Ramos (cell line): ENCODE data around the gene RCCD1.
"Not testable (repeated sequence)": the region's sequence is repeated elsewhere in the genome, so short reads cannot be mapped to it uniquely, and the experiment has no call there.

ENCODE experiments used
- in situ Hi-C: fragments of 300-500 bp; cut with MboI; formaldehyde crosslinking; loops from one replicate; pipeline ENCODE4 v1.14.3; 2022; ENCODE audit warnings: low sequenced_read_pairs; ENCODE audit not compliant: unreplicated experiment

Gene RCCD1

GRCh38 chr15:90954712-90955623 is at the start of gene RCCD1:
Gene RCCD1, plus strand, starts transcription at chr15:90954884. Its CDS starts 1,851 bp downstream, at chr15:90956735.
- in situ Hi-C loops = no loop called here

- in situ Hi-C loops = no loop called here
These were observed 49.1 kb upstream of the RCCD1 start for GRCh38 chr15:90905306-90906180.

GRCh38 chr15:90906181-90906849 is 48.4 kb upstream of the RCCD1 start:
- in situ Hi-C loops = no loop called here

GRCh38 chr15:90907051-90907660 is 47.5 kb upstream of the RCCD1 start:
- in situ Hi-C loops = no loop called here

GRCh38 chr15:90907838-90908507 is 46.7 kb upstream of the RCCD1 start:
- in situ Hi-C loops = no loop called here

GRCh38 chr15:90909449-90909848 is 45.2 kb upstream of the RCCD1 start:
- in situ Hi-C loops = not testable (repeated sequence)

- in situ Hi-C loops = no loop called here
These were observed 44.7 kb upstream of the RCCD1 start for GRCh38 chr15:90909976-90910375.

GRCh38 chr15:90910441-90911301 is 44.0 kb upstream of the RCCD1 start:
- in situ Hi-C loops = no loop called here

- in situ Hi-C loops = no loop called here
These were observed 43.4 kb upstream of the RCCD1 start for GRCh38 chr15:90911302-90911623.

GRCh38 chr15:90911906-90912769 is 42.5 kb upstream of the RCCD1 start:
- in situ Hi-C loops = no loop called here

GRCh38 chr15:90912770-90913075 is 42.0 kb upstream of the RCCD1 start:
- in situ Hi-C loops = no loop called here

- in situ Hi-C loops = no loop called here
These were observed 41.2 kb upstream of the RCCD1 start for GRCh38 chr15:90913398-90913944.

- in situ Hi-C loops = no loop called here
These were observed 40.2 kb upstream of the RCCD1 start for GRCh38 chr15:90914305-90915080.

GRCh38 chr15:90915216-90915807 is 39.4 kb upstream of the RCCD1 start:
- in situ Hi-C loops = no loop called here

- in situ Hi-C loops = no loop called here
These were observed 38.8 kb upstream of the RCCD1 start for GRCh38 chr15:90915808-90916440.

- in situ Hi-C loops = no loop called here
These were observed 38.2 kb upstream of the RCCD1 start for GRCh38 chr15:90916461-90916860.
